CMK (cell line): ENCODE data around the gene DEAF1.
"Not testable (repeated sequence)": the region's sequence is repeated elsewhere in the genome, so short reads cannot be mapped to it uniquely, and the experiment has no call there.

Experiments
- DNase-seq: peaks from one replicate; pipeline ENCODE4 v3.0.0-alpha.2; 2010; ENCODE audit warnings: low read depth

The DEAF1 gene

GRCh38 chr11:678297-678696 lies 16.7 kb downstream of the DEAF1 start:
- DNase-seq: no peak

GRCh38 chr11:674406-674805 lies 20.6 kb downstream of the DEAF1 start:
- DNase-seq: no peak

GRCh38 chr11:673866-674265 lies 21.2 kb downstream of the DEAF1 start:
- DNase-seq: no peak

GRCh38 chr11:665704-666281 lies 29.2 kb downstream of the DEAF1 start:
- no peak for DNase-seq

- DNase-seq: no peak
Observed at GRCh38 chr11:665062-665703, 29.8 kb downstream of the DEAF1 start.

- no peak for DNase-seq
Observed at GRCh38 chr11:662689-663274, 32.2 kb downstream of the DEAF1 start.

GRCh38 chr11:660681-661444 lies 34.2 kb downstream of the DEAF1 start:
- DNase-seq: no peak

GRCh38 chr11:660281-660680 lies 34.7 kb downstream of the DEAF1 start:
- no peak for DNase-seq

- no peak for DNase-seq
Observed at GRCh38 chr11:659532-660085, 35.4 kb downstream of the DEAF1 start.

GRCh38 chr11:657691-658126 lies 37.3 kb downstream of the DEAF1 start:
- no peak for DNase-seq

GRCh38 chr11:656866-657265 lies 38.2 kb downstream of the DEAF1 start:
- no peak for DNase-seq

GRCh38 chr11:656426-656825 lies 38.6 kb downstream of the DEAF1 start:
- DNase-seq: no peak

- DNase-seq: no peak
Observed at GRCh38 chr11:655036-655726, 39.8 kb downstream of the DEAF1 start.

GRCh38 chr11:654444-654843 lies 40.6 kb downstream of the DEAF1 start:
- DNase-seq: not testable (repeated sequence)

GRCh38 chr11:653837-654236 lies 41.2 kb downstream of the DEAF1 start:
- no peak for DNase-seq

- not testable (repeated sequence) for DNase-seq
Observed at GRCh38 chr11:653136-653535, 41.9 kb downstream of the DEAF1 start.

GRCh38 chr11:650482-650881 lies 44.5 kb downstream of the DEAF1 start:
- DNase-seq: no peak

- DNase-seq: not testable (repeated sequence)
Observed at GRCh38 chr11:647672-648158, 47.3 kb downstream of the DEAF1 start.

GRCh38 chr11:646214-646613 lies 48.8 kb downstream of the DEAF1 start:
- DNase-seq: no peak

- no peak for DNase-seq
Observed at GRCh38 chr11:645536-645935, 49.5 kb downstream of the DEAF1 start.

GRCh38 chr11:643849-644738 lies 50.9 kb downstream of the DEAF1 start:
- DNase-seq: no peak
